GM21529 (cell line): ENCODE measurements around the gene HYCC1.

Experiments
- ATAC-seq: cut with Tn5 transposase; IDR thresholded peaks from one replicate; pipeline ENCODE4 v1.9.1; 2021; ENCODE audit not compliant: unreplicated experiment

The HYCC1 gene

GRCh38 chr7:23017309-23017708, 3.4 kb upstream of the HYCC1 start:
- ATAC-seq: no peak

- ATAC-seq: no peak
These were observed 2.7 kb upstream of the HYCC1 start for GRCh38 chr7:23016345-23017253.

DNA sequence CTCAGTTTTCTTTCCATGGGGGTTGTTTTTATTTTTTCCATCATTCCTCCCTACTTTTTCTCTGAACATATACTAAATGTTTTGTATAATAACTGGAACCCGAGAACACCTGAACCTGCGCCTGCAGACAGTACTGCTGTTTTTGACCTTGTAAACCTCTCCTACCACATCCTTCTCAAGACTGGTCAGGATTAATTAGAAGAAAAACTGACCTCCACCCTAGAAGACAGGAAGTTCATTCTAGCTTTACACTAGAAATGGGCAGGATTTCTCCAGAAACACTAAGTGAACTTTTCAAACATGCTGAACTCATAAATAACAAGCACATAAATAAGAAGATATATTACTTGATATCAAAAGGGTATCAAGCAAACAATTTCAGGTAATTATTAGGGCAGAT, 751 bp upstream of the HYCC1 start:
- ATAC-seq: no peak

- peak; percentile 12 for ATAC-seq
These were observed 819 bp downstream of the HYCC1 start for GRCh38 chr7:23012908-23013714.

DNA sequence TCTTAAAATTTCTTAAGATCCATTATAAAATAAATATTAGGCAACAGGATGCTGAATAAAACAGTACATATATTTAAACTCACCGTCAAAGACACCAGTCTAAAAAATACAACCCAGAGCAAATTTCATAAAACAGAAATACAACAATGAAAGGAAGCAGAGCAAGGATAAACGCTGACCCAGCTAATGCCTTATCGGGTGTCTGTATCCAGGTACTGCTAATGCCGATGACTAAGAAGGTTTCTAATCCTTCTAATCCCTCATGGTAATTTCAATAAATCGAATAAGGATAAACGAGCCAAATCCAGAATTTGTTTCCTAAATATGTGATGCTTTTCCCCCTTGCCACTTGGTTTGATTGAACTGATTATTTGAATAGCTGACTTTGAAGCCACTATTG, 1.7 kb downstream of the HYCC1 start:
- ATAC-seq: no peak

DNA sequence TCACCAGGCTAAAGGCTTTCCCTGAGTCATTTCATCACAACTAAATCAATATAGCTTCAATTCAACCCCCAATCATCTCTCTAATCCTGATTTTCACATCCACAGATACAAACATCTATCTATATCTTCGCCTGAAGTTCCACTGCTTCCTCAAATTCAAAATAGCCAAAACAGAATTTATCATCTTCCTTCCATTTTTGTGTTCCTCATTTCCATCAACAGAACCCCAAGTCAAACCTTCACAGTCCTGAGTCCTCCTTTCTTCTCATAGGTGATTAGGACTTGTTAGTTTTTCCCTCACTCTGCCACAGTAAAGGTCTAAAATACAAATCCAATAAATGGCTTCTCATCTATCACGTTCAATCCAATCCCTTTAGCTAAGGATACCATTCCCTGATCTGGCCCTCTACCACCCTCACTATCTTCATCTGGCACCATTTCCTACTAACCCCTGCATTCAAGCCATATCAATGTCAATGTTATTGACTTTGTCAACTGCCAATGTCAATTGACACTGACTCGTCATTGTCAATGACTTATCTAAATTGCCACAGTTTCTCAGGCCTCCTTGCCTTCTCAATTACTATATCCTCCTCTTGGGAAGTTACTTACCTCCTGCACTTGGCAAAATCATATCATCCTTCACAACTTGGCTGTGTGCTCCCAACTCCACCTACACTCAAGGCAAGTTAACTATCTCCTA, 2.6 kb downstream of the HYCC1 start:
- ATAC-seq: no peak

GRCh38 chr7:23009303-23009702, 4.6 kb downstream of the HYCC1 start:
- ATAC-seq: no peak

GRCh38 chr7:23004247-23004520, 9.7 kb downstream of the HYCC1 start:
- ATAC-seq: no peak

GRCh38 chr7:23003505-23004246, 10.3 kb downstream of the HYCC1 start:
- ATAC-seq: no peak

DNA sequence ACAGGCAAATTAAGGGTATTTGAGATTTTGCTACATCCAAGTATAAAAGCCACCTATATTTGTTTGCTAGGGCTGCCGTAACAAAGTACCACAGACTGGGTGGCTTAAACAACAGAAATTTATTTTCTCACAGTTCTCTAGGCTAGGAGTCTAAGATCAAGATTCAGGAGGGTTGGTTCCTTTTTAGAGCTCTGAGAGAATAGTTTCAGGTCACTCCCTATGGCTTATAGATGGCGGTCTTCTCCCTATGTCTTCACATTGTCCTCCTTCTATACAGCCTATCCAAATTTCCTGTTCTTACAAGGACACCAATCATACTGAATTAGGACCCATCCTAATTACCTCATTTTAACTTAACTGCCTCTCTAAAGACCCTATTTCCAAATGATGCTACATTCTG, 11.2 kb downstream of the HYCC1 start:
- ATAC-seq: no peak

- ATAC-seq: no peak
These were observed 12.3 kb downstream of the HYCC1 start for GRCh38 chr7:23001610-23002009.

DNA sequence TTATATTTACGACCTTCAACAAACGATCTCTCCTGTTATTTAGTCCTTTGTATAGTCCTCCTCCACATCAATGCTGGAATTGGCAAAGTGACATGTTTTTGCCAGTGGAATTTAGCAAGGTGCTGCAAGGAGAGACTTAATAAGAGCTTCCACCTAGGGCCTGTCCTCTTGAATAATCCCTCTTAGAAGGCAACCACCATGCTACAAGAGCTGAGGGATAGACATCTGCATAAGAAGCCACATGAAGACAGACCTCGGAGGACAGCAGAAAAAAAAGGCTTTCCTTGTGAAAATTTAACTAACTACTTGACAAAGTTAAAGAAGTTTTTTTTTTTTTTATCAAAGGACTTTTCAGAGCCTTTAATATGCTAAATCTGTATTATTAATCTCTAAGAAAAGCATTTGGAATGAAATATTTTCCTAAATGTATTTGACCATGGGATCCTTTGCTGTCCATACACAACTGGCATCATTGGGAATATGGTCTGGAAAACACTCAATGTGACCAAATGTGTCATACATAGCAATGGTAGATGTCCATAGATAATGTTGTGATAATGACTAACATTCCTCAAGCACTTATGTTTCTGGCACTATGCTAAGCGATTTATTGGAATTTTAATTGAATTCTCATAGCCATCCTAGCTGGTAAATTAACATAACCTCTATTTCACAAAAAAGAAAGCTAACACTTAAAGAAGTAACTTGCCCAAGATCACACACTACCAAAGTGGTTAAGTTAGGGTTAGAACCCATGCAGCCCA, 13.2 kb downstream of the HYCC1 start:
- no peak for ATAC-seq

- ATAC-seq: no peak
These were observed 15.4 kb downstream of the HYCC1 start for GRCh38 chr7:22998519-22998896.

GRCh38 chr7:22997871-22998518, 15.9 kb downstream of the HYCC1 start:
- ATAC-seq: no peak

DNA sequence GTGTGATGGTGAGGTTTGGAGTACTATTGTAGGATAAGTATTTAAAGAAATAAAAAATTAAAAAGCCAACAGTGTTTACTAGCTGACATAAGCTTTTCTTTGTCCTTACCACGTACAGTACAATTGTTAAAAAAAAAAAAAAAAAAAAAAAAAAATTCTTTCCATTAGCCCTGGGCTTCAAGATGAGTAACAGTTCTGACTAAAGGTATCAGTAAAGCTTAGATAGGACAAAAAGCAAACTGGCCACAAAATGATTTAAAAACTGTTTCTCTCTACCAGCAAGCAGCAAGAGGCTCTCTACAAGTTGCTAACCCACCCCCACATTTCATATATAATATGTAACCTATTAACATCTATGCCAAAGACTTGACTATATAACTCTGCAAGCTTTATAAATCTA, 17.5 kb downstream of the HYCC1 start:
- no peak for ATAC-seq

- ATAC-seq: no peak
These were observed 18.9 kb downstream of the HYCC1 start for GRCh38 chr7:22995011-22995410.

DNA sequence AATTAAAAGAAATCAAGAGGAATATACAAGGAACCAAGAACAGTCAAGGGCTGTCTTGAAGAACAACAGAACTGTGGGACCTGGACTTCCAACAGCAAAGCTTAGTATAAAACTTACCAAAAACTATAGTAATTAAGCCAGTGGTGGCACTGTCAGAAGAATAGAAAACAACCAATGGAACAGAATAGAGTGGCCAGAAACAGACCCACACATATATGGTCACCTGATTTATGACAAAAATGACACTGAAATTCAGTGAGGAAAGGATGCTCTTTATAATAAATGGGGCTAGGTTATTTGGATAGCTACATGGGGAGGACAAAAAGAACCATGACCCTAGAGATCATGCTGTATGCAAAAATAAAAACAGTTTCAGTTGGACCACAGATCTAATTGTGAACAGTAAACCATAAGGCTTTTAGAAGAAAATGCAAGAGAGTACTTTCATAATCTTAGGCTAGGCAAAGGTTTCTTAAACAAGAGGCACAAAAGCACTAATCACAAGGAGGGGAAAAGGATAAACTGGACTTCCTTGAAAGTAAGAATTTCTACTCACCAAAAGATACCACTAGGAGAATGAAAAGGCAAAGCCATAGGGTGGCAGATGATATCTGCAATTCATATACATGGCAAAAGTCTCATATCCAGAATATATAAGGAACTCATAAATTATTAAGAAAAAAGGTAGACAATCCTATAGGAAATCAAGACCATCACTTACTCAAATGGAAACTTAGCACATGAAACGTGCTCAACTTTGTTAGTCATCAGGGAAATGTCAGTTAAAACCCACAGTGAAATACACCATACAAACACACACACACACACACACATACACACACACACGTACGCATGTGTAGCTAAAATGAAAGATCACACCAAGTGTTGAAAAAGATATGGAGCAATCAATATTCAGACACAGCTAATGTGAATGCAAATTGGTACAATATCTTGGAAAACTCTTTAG, 20.8 kb downstream of the HYCC1 start:
- ATAC-seq: peak; percentile 77

DNA sequence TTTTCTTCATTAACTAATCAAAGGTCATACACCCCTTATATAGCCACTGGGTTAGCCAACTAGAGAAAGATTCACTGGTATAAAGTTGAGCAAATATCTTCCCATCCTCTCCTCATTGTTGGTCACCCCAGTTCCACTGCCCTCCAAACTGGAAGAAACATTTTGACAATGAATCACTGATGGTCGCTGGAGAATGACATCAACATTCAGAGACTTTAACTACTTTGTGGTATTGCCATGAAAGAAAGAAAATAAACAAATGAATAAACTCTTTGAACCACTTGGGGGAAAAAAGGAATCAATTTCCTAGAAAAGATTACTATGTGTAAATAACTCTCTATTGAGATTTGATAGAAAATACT, 23.4 kb downstream of the HYCC1 start:
- no peak for ATAC-seq
